Measurements from ENCODE around the gene SIRT4. TPM values are rescaled to one million over a fixed set of nuclear protein-coding genes. Genes with fewer than 3 reads are reported as not detected.

The SIRT4 gene
- total and polyA plus RNA-seq, 2 of the 13 experiments (the other 11 are each of a cell fraction or from before 2014, with no cell fraction given), result 3.4 to 5.8 TPM

- TF ChIP-seq ZNF18 (CRISPR knock-in tag; IDR thresholded peaks at IDR 0.05; ENCODE audit: insufficient replicate concordance) (peak; percentile 48), BRCA1 (CRISPR knock-in tag; IDR thresholded peaks at IDR 0.05) (peak; percentile 38; the same call in 1 of the 2 replicates), ZFP62 (CRISPR knock-in tag; IDR thresholded peaks at IDR 0.05) (no peak), MAFF (IDR thresholded peaks at IDR 0.05; ENCODE audit: low read depth, low read length) (no peak), ZNF607 (CRISPR knock-in tag; IDR thresholded peaks at IDR 0.05; ENCODE audit: borderline replicate concordance) (peak; percentile 62), ZNF639 (CRISPR knock-in tag; conservative IDR thresholded peaks at IDR 0.05) (peak; percentile 53; the same call in 1 of the 2 replicates), HNF1B (CRISPR knock-in tag; IDR thresholded peaks at IDR 0.05) (peak; percentile 82), ZNF792 (CRISPR knock-in tag; IDR thresholded peaks at IDR 0.05) (peak; percentile 71), AGO1 (IDR thresholded peaks at IDR 0.05; ENCODE audit: low read depth, low read length, poor library complexity, severe bottlenecking) (peak; percentile 26), ZNF136 (CRISPR knock-in tag; IDR thresholded peaks at IDR 0.05; ENCODE audit: low read depth) (no peak), ZBTB14 (CRISPR knock-in tag; IDR thresholded peaks at IDR 0.05) (no peak), ZFP91 (CRISPR knock-in tag; IDR thresholded peaks at IDR 0.05; ENCODE audit: borderline replicate concordance) (peak; percentile 79; the same call in 1 of the 2 replicates), ELF1 (CRISPR knock-in tag; IDR thresholded peaks at IDR 0.05) (peak; percentile 72), ZNF605 (CRISPR knock-in tag; IDR thresholded peaks at IDR 0.05) (peak; percentile 88), SPEN (CRISPR knock-in tag; IDR thresholded peaks at IDR 0.05; ENCODE audit: low read depth) (peak; percentile 65), SIN3A (IDR thresholded peaks at IDR 0.05; ENCODE audit: borderline replicate concordance, low read depth, low read length) (peak; percentile 71), ZNF232 (CRISPR knock-in tag; IDR thresholded peaks at IDR 0.05; ENCODE audit: borderline replicate concordance) (peak; percentile 34; the same call in 1 of the 2 replicates), PHF5A (CRISPR knock-in tag; IDR thresholded peaks at IDR 0.05; ENCODE audit: low read depth, unreplicated experiment) (peak; percentile 39), ISL2 (CRISPR knock-in tag; IDR thresholded peaks at IDR 0.05) (peak; percentile 59), ZNF572 (CRISPR knock-in tag; IDR thresholded peaks at IDR 0.05) (0 out of 2 replicates have a peak, but pooled peaks have one; percentile 15), ZNF782 (CRISPR knock-in tag; IDR thresholded peaks at IDR 0.05; ENCODE audit: borderline replicate concordance) (0 out of 2 replicates have a peak, but pooled peaks have one; percentile 48), PHF8 (CRISPR knock-in tag; IDR thresholded peaks at IDR 0.05) (peak; percentile 76)
These were observed 15.3 kb downstream of the SIRT4 start (continued) for GRCh38 chr12:120317224-120318105.

Data from HepG2 (cell line).